ENCODE measurements around the gene TMEM203. TPM values are rescaled to one million over a fixed set of nuclear protein-coding genes. Genes with fewer than 3 reads are reported as not detected.

The TMEM203 gene
- polyA plus RNA-seq, 3 donors from 2014 or later: 131 to 169 (median 142) TPM

- no peaks in the 10 kb centered on the region for H3K36me3 Mint-ChIP-seq
- H3K27me3 Mint-ChIP-seq (ENCODE audit: low read depth in 3 of 3): peaks cover 10 to 24% (median 13%) of the 10 kb centered on the region in 3 donors
- H3K27ac Mint-ChIP-seq: peak overlapping the region in 1 of 6 donors; percentile 40
- H3K4me3 Mint-ChIP-seq: peak overlapping the region in 3 of 5 donors; percentile 24 to 46 (median 39)
- H3K9me3 Mint-ChIP-seq: no peaks in the 10 kb centered on the region
- no peak for DNase-seq
- H3K4me1 Mint-ChIP-seq: peaks cover 5 to 12% of the 10 kb centered on the region in 2 donors
Observed at GRCh38 chr9:137157618-137158415, 47.6 kb downstream of the TMEM203 start.

GRCh38 chr9:137156567-137157375 is 48.7 kb downstream of the TMEM203 start:
- Mint-ChIP-seq H3K27me3 (ENCODE audit: low read depth in 3 of 3) (peaks cover 7 to 24% (median 11%) of the 10 kb centered on the region in 3 donors), H3K9me3 (no peaks in the 10 kb centered on the region), H3K4me3 (peak overlapping the region; percentile 18 to 66 (median 50)), H3K27ac (no peak overlapping the region), H3K36me3 (no peaks in the 10 kb centered on the region), H3K4me1 (peaks cover 5 to 12% of the 10 kb centered on the region in 2 donors)
- DNase-seq: peak; percentile 32 to 40 (median 37)

Other genes starting within 250 kb of the TMEM203 start
- 100 to 1,000 TPM in 2 of 3 donors, 10 to 100 TPM in 1; 93.2 to 201 (median 164) TPM for gene PTGDS, start 228.1 kb downstream of the TMEM203 start, polyA plus RNA-seq
- not detected for gene LCNL1, start 222.7 kb downstream of the TMEM203 start, polyA plus RNA-seq
- gene PAXX, start 213.2 kb downstream of the TMEM203 start, polyA plus RNA-seq: 100 to 1,000 TPM; 135 to 207 (median 182) TPM
- gene CLIC3, start 209.1 kb downstream of the TMEM203 start, polyA plus RNA-seq: 100 to 1,000 TPM; 673 to 911 (median 762) TPM
- 10 to 100 TPM in 1 of 3 donors, 1 to 10 TPM in 2; 2.2 to 34.5 (median 6.3) TPM for gene ABCA2, start 177.4 kb downstream of the TMEM203 start, polyA plus RNA-seq
- gene FUT7, start 173.6 kb downstream of the TMEM203 start, polyA plus RNA-seq: 10 to 100 TPM; 20.6 to 33.0 (median 25.6) TPM
- 1 to 10 TPM in 2 of 3 donors, under 1 TPM in 1; 0.36 to 1.4 (median 1.1) TPM for gene NPDC1, start 159.5 kb downstream of the TMEM203 start, polyA plus RNA-seq
- gene ENTPD2, start 151.6 kb downstream of the TMEM203 start, polyA plus RNA-seq: not detected
- under 1 TPM; 0.06 to 0.95 (median 0.39) TPM for gene SAPCD2, start 135.1 kb downstream of the TMEM203 start, polyA plus RNA-seq
- 1 to 10 TPM; 1.3 to 1.4 (median 1.4) TPM for gene UAP1L1, start 128.1 kb downstream of the TMEM203 start, polyA plus RNA-seq
- 10 to 100 TPM; 59.7 to 71.8 (median 66.1) TPM for gene MAN1B1, start 118.7 kb downstream of the TMEM203 start, polyA plus RNA-seq
- gene DPP7, start 90.9 kb downstream of the TMEM203 start, polyA plus RNA-seq: 100 to 1,000 TPM; 136 to 176 (median 168) TPM
- gene GRIN1, start 66.5 kb downstream of the TMEM203 start, polyA plus RNA-seq: not detected
- 1 to 10 TPM in 1 of 3 donors, under 1 TPM in 1, not detected in 1; 0.22 to 2.1 TPM for gene LRRC26, start 35.6 kb downstream of the TMEM203 start, polyA plus RNA-seq
- not detected for gene TMEM210, start 33.6 kb downstream of the TMEM203 start, polyA plus RNA-seq
- gene ANAPC2, start 17.1 kb downstream of the TMEM203 start, polyA plus RNA-seq: 1 to 10 TPM; 4.2 to 7.0 (median 5.3) TPM
- gene SSNA1, start 17.0 kb downstream of the TMEM203 start, polyA plus RNA-seq: 100 to 1,000 TPM; 164 to 191 (median 181) TPM
- gene TPRN, start 4.9 kb downstream of the TMEM203 start, polyA plus RNA-seq: 1 to 10 TPM in 1 of 3 donors, under 1 TPM in 2; 0.11 to 1.1 (median 0.60) TPM
- gene NDOR1, start 52 bp upstream of the TMEM203 start, polyA plus RNA-seq: 10 to 100 TPM in 1 of 3 donors, 1 to 10 TPM in 2; 1.7 to 10.3 (median 4.2) TPM
- not detected for gene RNF208, start 16.6 kb upstream of the TMEM203 start, polyA plus RNA-seq
- under 1 TPM in 1 of 3 donors, not detected in 2; 0.19 TPM for gene CYSRT1, start 19.5 kb upstream of the TMEM203 start, polyA plus RNA-seq
- not detected for gene RNF224, start 21.9 kb upstream of the TMEM203 start, polyA plus RNA-seq
- gene SLC34A3, start 25.3 kb upstream of the TMEM203 start, polyA plus RNA-seq: not detected
- 10 to 100 TPM; 60.8 to 98.2 (median 71.9) TPM for gene TUBB4B, start 35.6 kb upstream of the TMEM203 start, polyA plus RNA-seq
- gene STPG3, start 45.6 kb upstream of the TMEM203 start, polyA plus RNA-seq: not detected
- 10 to 100 TPM; 25.0 to 36.8 (median 34.6) TPM for gene NELFB, start 49.7 kb upstream of the TMEM203 start, polyA plus RNA-seq
- 10 to 100 TPM in 1 of 3 donors, 1 to 10 TPM in 2; 4.9 to 13.9 (median 7.2) TPM for gene TOR4A, start 72.1 kb upstream of the TMEM203 start, polyA plus RNA-seq
- under 1 TPM in 1 of 3 donors, not detected in 2; 0.14 TPM for gene NRARP, start 96.6 kb upstream of the TMEM203 start, polyA plus RNA-seq
- 1 to 10 TPM; 1.6 to 6.3 (median 4.3) TPM for gene EXD3, start 217.5 kb upstream of the TMEM203 start, polyA plus RNA-seq
- gene NOXA1, start 217.7 kb upstream of the TMEM203 start, polyA plus RNA-seq: 1 to 10 TPM; 1.2 to 2.1 (median 1.4) TPM
- not detected for gene ENTPD8, start 235.7 kb upstream of the TMEM203 start, polyA plus RNA-seq